ENCODE data around the gene ALKAL2.

ALKAL2 gene

GRCh38 chr2:285531-285930 is 2.4 kb downstream of the ALKAL2 start:
- no peak overlapping the region for H3K4me3 ChIP-seq (ENCODE audit: low read depth, low read length)
- no peak for DNase-seq (ENCODE audit: low read depth)
- no peak for TF ChIP-seq CTCF (IDR thresholded peaks at IDR 0.05; ENCODE audit: insufficient read depth, low read depth, low read length, missing control alignments)

- H3K4me3 ChIP-seq (ENCODE audit: low read depth, low read length) = no peak overlapping the region
- no peak for TF ChIP-seq CTCF (IDR thresholded peaks at IDR 0.05; ENCODE audit: insufficient read depth, low read depth, low read length, missing control alignments)
- DNase-seq (ENCODE audit: low read depth) = no peak
Observed at GRCh38 chr2:284896-285492, 2.9 kb downstream of the ALKAL2 start.

- no peak overlapping the region for H3K4me3 ChIP-seq (ENCODE audit: low read depth, low read length)
- TF ChIP-seq CTCF (IDR thresholded peaks at IDR 0.05; ENCODE audit: insufficient read depth, low read depth, low read length, missing control alignments) = no peak
- DNase-seq (ENCODE audit: low read depth) = no peak
Observed at GRCh38 chr2:283996-284794, 3.7 kb downstream of the ALKAL2 start.

DNA sequence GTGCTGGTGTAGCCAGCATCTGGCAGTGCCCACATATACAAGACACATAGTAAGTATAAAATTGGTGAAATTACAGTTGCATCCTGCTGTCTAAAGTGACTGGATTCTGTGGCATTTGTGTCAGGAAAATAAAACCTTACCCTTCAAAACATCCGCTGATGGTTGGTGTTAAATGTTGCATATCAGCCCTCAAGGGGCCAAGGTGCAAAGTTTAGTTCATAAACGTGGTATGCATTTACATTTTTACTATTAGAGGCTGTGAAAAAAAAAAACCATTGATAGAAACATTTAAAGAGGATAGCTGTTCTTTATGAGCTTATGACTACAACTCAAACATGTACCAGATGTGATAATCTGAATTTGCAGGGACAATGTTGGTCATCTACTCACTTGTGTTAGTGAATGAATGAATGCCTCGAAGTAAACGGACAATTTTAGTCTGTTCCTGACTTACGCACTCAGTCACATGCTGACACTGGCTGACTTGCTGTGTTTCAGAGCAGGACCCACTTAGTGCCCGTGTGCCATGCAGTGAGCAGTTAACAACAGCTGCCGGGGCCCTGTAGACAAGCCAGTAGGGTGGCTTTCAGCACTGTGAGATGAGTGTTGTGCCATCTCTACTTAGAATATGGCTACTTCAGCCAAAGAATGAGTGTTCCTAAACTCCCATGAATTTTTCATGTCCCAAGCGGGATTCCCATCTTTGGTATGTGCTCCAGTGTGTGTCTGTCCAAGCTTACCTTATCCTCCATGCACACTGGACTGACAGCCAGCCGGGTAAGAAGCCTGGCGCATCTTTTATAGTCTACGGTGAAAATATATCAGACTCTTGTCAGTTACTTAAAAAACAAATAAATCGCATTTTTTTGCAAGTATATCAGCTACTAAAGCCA is 5.3 kb downstream of the ALKAL2 start:
- no peak for TF ChIP-seq CTCF (IDR thresholded peaks at IDR 0.05; ENCODE audit: insufficient read depth, low read depth, low read length, missing control alignments)
- no peak for DNase-seq (ENCODE audit: low read depth)
- no peak overlapping the region for H3K4me3 ChIP-seq (ENCODE audit: low read depth, low read length)

DNA sequence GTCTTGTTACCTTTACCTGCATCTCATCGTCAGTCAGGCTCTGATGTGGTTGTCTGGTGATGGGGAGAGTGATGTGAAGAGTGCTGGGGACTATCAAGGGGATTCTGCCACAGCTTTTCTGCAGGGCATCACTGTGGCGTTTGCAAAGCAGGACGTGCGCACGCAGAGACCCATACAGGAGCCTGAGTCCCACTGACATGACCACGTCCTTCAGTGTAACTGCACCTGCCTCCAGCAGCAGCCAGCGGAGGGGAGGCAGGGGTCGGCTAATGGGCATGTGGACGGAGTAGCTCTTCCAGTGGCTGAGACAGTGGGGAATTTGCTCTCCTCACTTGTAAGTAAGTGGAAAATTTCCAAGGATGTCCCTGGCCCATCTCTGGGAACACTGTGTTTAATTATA is 6.5 kb downstream of the ALKAL2 start:
- H3K4me3 ChIP-seq (ENCODE audit: low read depth, low read length) = no peak overlapping the region
- no peak for DNase-seq (ENCODE audit: low read depth)
- no peak for TF ChIP-seq CTCF (IDR thresholded peaks at IDR 0.05; ENCODE audit: insufficient read depth, low read depth, low read length, missing control alignments)

DNA sequence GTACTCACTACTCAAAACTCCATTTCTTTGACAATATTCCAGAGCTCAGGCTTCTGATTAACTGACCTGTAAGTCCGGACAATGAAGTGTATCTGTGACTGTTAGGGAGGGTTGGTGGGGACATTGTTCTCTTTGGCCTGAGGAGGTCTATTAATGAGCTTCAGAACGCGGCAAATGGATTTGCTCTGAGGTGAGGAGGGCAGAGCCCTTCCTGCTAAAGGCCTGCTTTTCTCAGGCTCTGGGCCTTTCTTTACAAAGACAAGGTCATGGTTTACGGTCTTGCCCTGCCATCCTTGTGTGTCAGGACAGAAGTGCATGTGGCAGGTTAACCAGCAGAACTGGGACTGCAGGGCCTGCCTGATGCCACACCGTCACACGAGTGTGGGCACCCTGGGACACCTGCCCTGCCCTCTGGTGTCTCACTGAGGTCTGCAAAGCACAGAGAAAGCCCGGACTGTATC is 7.2 kb downstream of the ALKAL2 start:
- no peak overlapping the region for H3K4me3 ChIP-seq (ENCODE audit: low read depth, low read length)
- TF ChIP-seq CTCF (IDR thresholded peaks at IDR 0.05; ENCODE audit: insufficient read depth, low read depth, low read length, missing control alignments) = no peak
- DNase-seq (ENCODE audit: low read depth) = no peak

Data from GM12865 (cell line).